Esophagus squamous epithelium (tissue), 5 donors: ENCODE data around the gene CHAF1B. TPM values are rescaled to one million over a fixed set of nuclear protein-coding genes. Genes with fewer than 3 reads are reported as not detected.

ENCODE experiments used
- DNase-seq: peaks from one replicate; lab custom pipeline; 2025; lab: John Stamatoyannopoulos, UW
- H3K27ac ChIP-seq, 4 donors: fragments of 200-600 bp; sonication (generic); one replicate each; pipeline ENCODE4 v1.5.1; 2016 to 2019; ENCODE audit warnings: mild to moderate bottlenecking in 1 of 4
- H3K27me3 ChIP-seq, 4 donors: fragments of 200-600 bp; sonication (generic); 1 replicate in 3 of 4; 2 replicates in 1 of 4; pipeline versions ENCODE4 v1.5.1 to v1.6.0; 2017 to 2021; ENCODE audit warnings: antibody characterized with exemption in 1 of 4
- H3K36me3 ChIP-seq, 3 donors: fragments of 200-600 bp; sonication (generic); one replicate each; pipeline ENCODE4 v1.5.1; 2016 to 2019
- H3K4me1 ChIP-seq, 3 donors: fragments of 200-600 bp; sonication (generic); one replicate each; pipeline ENCODE4 v1.5.1; 2017 to 2019
- H3K4me3 ChIP-seq, 4 donors: fragments of 200-600 bp; sonication (generic); 1 replicate in 3 of 4; 2 replicates in 1 of 4; pipeline ENCODE4 v1.5.1; 2016 to 2019; ENCODE audit warnings: mild to moderate bottlenecking in 2 of 4, moderate library complexity in 1 of 4
- H3K9me3 ChIP-seq, 3 donors: fragments of 200-600 bp; sonication (generic); one replicate each; pipeline ENCODE4 v1.5.1; 2016 to 2019
- CTCF ChIP-seq, 6 experiments: fragments of 450-650 bp in 4 of 6; fragments of 200-600 bp in 2 of 6; sonication (generic) in 2 of 6; IDR thresholded peaks; one replicate each; pipeline ENCODE4 v1.5.1; 2016 to 2019; ENCODE audit warnings: antibody characterized with exemption in 6 of 6, mild to moderate bottlenecking in 4 of 6, moderate library complexity in 4 of 6
- POLR2A ChIP-seq, 4 donors: fragments of 450-650 bp; IDR thresholded peaks; one replicate each; pipeline ENCODE4 v1.6.1; 2017; ENCODE audit warnings: antibody characterized with exemption in 4 of 4, mild to moderate bottlenecking in 4 of 4, moderate library complexity in 3 of 4
- WGBS, 2 donors: methylation state at CpG; one replicate each; pipeline ENCODE4 v1.1.5; 2018; 5-methylcytosine and 5-hydroxymethylcytosine counted together
- intact Hi-C: fragments of 100-400 bp; cut with DNase I; formaldehyde crosslinking; loops from one replicate; pipeline ENCODE4 v1.15.0; 2022
- total RNA-seq, 4 donors: library from RNA; depleted of rRNA; stranded (reverse); fragments of >200 nt; gene quantifications; one replicate each; pipeline ENCODE4 v1.1.0, GENCODE V29; 2016
- donor health status: DM: yes; HTN: yes; CAD: no.

CHAF1B gene
- total RNA-seq, 4 donors from 2014 or later = 2.4 to 6.6 (median 4.3) TPM

GRCh38 chr21:36420571-36421339 is 35.6 kb downstream of the CHAF1B start:
- WGBS, 2 donors = 85 to 90% methylated on average over 10 to 18 of the region's 18 CpGs
- intact Hi-C loops = loop anchor here (10.0 kb wide), 1 partner anchor 504 kb away; no protein-coding TSS in a partner anchor
- no peaks in the 10 kb centered on the region for H3K9me3 ChIP-seq
- TF ChIP-seq POLR2A (IDR thresholded peaks at IDR 0.05) = no peak
- TF ChIP-seq CTCF (IDR thresholded peaks at IDR 0.05) = no peak
- peaks cover 0 to 15% (median 0%) of the 10 kb centered on the region in 3 donors for H3K4me1 ChIP-seq
- no peaks in the 10 kb centered on the region for H3K27me3 ChIP-seq
- no peak for DNase-seq
- H3K27ac ChIP-seq = no peak overlapping the region
- peaks cover 0 to 26% (median 2%) of the 10 kb centered on the region in 3 donors for H3K36me3 ChIP-seq
- no peak overlapping the region for H3K4me3 ChIP-seq

- intact Hi-C loops = loop anchor here (10.0 kb wide), 1 partner anchor 502 kb away; no protein-coding TSS in a partner anchor
- H3K4me1 ChIP-seq = peaks cover 0 to 15% (median 0%) of the 10 kb centered on the region in 3 donors
- peaks cover 0 to 11% (median 0%) of the 10 kb centered on the region in 3 donors for H3K36me3 ChIP-seq
- DNase-seq = no peak
- H3K4me3 ChIP-seq = no peak overlapping the region
- TF ChIP-seq CTCF (IDR thresholded peaks at IDR 0.05) (peak; percentile 50 to 83 (median 70)), POLR2A (IDR thresholded peaks at IDR 0.05) (no peak)
- H3K9me3 ChIP-seq = no peaks in the 10 kb centered on the region
- H3K27ac ChIP-seq = no peak overlapping the region
- no peaks in the 10 kb centered on the region for H3K27me3 ChIP-seq
- WGBS, 2 donors = 52 to 56% methylated on average over 12 to 20 of the region's 28 CpGs
Observed at GRCh38 chr21:36422279-36423098, 37.3 kb downstream of the CHAF1B start.

- Histone ChIP-seq H3K27ac (no peak overlapping the region), H3K27me3 (no peaks in the 10 kb centered on the region), H3K9me3 (no peaks in the 10 kb centered on the region), H3K4me3 (no peak overlapping the region), H3K36me3 (no peaks in the 10 kb centered on the region), H3K4me1 (peaks cover 0 to 19% (median 4%) of the 10 kb centered on the region in 3 donors)
- intact Hi-C loops = loop anchor here (10.0 kb wide), 1 partner anchor 501 kb away; no protein-coding TSS in a partner anchor
- WGBS, 2 donors = 80 to 91% methylated on average over 8 to 12 of the region's 12 CpGs
- TF ChIP-seq POLR2A (IDR thresholded peaks at IDR 0.05) (no peak), CTCF (IDR thresholded peaks at IDR 0.05) (no peak)
- DNase-seq = no peak
Observed at GRCh38 chr21:36423771-36424433, 38.7 kb downstream of the CHAF1B start.

- no peak overlapping the region for H3K27ac ChIP-seq
- H3K36me3 ChIP-seq = no peaks in the 10 kb centered on the region
- intact Hi-C loops = loop anchor here (10.0 kb wide), 1 partner anchor 500 kb away; no protein-coding TSS in a partner anchor
- TF ChIP-seq CTCF (IDR thresholded peaks at IDR 0.05) = no peak
- TF ChIP-seq POLR2A (IDR thresholded peaks at IDR 0.05) = no peak
- WGBS, 2 donors = 94% methylated on average over 6 to 8 of the region's 8 CpGs
- no peak overlapping the region for H3K4me3 ChIP-seq
- no peak for DNase-seq
- no peaks in the 10 kb centered on the region for H3K27me3 ChIP-seq
- H3K4me1 ChIP-seq = peaks cover 0 to 26% (median 8%) of the 10 kb centered on the region in 3 donors
- no peaks in the 10 kb centered on the region for H3K9me3 ChIP-seq
Observed at GRCh38 chr21:36424592-36424991, 39.4 kb downstream of the CHAF1B start.
